Medulla oblongata (tissue), 1 donor: ENCODE results near the gene GABRR2.

Source experiments
- DNase-seq: peaks from one replicate; pipeline ENCODE4 v3.0.0-alpha.2; 2015; ENCODE audit errors: extremely low spot score

Gene GABRR2

GRCh38 chr6:89315249-89315885 is at the start of gene GABRR2:
Gene GABRR2, minus strand, starts transcription at chr6:89315299. Its CDS starts 134 bp downstream, at chr6:89315165.
- DNase-seq: no peak

- no peak for DNase-seq
Observed at GRCh38 chr6:89364586-89364985, 49.5 kb upstream of the GABRR2 start.

DNA sequence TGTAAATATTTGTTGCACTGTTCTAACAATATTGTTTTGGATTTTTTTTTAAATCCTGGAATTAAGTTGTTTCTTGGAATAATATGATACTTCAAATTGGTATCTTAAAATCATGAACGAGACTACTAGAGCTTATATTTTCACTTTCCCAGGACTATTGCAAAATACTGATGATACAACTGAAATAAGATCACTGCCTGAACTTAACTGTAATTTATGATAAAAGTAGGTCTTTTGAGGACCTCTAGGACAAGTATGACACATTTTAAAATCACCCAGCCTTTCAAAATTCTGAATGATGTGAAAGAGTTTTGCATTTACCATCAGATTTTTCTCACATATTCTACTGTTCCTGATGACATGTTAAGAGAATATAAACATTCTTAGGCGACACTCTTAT is 46.1 kb upstream of the GABRR2 start:
- no peak for DNase-seq

DNA sequence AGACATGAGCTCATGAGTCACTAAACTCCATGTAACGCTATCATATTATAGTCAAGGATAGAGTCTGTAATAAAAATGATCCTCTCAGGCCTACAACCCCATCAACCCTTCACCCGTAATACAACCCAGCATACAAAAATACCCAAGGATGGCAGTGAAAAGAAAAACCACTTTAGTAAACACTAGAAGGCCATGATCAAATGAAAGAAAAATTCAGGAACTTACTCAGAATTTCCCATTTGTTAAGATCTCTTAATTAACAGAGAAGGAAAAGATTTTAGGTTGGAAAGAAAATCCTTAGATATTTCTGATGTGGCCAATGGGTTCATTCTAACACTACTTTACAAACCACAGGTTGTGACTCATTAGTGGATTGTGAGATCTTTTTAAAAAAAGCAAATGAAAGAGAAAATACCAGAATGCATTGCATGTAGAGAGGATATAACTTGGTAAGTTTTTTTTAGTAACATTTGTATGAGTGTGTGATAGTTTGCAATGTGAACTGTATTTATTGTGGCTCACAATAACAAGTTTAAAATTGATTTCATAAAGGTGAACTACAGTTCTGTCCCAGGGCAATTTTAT is 45.4 kb upstream of the GABRR2 start:
- no peak for DNase-seq

GRCh38 chr6:89359561-89359960 is 44.5 kb upstream of the GABRR2 start:
- DNase-seq: no peak

GRCh38 chr6:89357390-89357789 is 42.3 kb upstream of the GABRR2 start:
- DNase-seq: no peak

GRCh38 chr6:89356642-89357170 is 41.6 kb upstream of the GABRR2 start:
- DNase-seq: no peak

- DNase-seq: no peak
Observed at GRCh38 chr6:89355511-89356194, 40.6 kb upstream of the GABRR2 start.

- DNase-seq: no peak
Observed at GRCh38 chr6:89353702-89354392, 38.7 kb upstream of the GABRR2 start.

GRCh38 chr6:89353118-89353556 is 38.0 kb upstream of the GABRR2 start:
- no peak for DNase-seq

DNA sequence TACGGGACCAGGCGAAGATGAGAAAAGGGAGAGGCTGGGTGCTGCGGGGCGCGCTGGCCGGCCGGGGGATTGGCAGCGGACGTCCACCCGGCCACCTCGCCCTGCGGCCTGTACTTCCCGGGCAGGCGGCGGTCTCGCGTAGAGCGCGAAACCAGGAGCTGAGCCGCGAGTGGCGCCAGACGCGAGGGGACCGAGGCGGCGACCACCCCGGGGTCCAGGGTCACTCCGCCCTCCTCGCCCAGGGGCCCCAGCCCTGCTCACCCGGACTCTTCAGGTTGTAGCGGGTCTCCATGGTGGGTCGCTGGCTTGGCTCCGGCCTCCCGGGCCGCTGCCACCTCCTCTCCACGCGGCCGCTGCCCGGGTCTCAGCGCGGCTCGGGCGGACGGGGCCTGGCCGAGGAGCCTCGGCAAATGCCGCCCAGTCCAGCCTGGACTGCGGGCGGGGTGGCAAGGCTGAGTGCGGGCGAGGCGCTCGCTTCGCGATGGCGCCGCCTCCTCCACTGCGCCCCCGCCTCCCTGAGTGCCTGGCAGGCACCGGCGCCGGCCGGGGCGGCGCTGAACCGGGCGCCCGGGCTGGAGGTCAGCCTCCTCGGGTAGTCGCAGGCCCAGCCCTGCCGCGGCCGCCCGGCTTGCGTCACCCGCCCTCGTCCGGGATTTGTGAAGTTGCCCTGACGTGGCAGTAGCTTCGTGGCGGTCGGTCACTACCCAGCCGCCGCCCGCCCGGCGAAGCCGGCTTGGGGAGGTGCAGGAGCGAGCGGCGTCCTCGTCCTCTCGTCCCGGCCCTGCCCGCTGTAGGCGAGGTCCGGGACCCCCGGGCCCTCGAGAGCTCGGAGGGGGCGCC is 37.4 kb upstream of the GABRR2 start, which contains the start of gene UBE2J1:
UBE2J1 (minus strand) TSS at position 445 of the 840 bp plus-strand sequence; CDS start at position 292, 153 bp downstream.
- DNase-seq: peak; percentile 90

GRCh38 chr6:89351671-89352277 is 36.7 kb upstream of the GABRR2 start:
- peak; percentile 39 for DNase-seq

- peak; percentile 67 for DNase-seq
Observed at GRCh38 chr6:89350281-89350966, 35.3 kb upstream of the GABRR2 start.

GRCh38 chr6:89348372-89348771 is 33.3 kb upstream of the GABRR2 start:
- no peak for DNase-seq

GRCh38 chr6:89347825-89348224 is 32.7 kb upstream of the GABRR2 start:
- no peak for DNase-seq

DNA sequence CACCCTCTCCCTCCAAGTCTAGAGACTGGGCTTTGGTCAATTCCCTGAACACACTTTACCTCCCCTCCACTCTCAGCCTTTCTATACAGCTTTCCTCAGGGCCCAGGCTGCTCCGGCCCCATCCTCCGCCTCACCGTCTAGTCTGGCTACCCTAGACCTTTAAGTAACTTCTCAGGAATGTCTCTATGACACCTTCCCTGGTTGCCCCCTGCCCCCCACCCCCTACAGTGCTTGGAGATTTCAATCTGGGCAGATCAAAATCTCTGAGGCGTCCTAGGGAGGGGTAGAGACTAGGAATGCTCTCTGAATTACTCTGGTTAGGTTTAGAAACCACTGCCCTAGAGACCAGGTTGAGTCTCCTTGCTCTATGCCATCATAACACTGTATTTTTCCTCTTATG is 31.3 kb upstream of the GABRR2 start:
- no peak for DNase-seq

GRCh38 chr6:89339565-89339964 is 24.5 kb upstream of the GABRR2 start:
- DNase-seq: no peak

GRCh38 chr6:89335164-89335563 is 20.1 kb upstream of the GABRR2 start:
- DNase-seq: no peak

DNA sequence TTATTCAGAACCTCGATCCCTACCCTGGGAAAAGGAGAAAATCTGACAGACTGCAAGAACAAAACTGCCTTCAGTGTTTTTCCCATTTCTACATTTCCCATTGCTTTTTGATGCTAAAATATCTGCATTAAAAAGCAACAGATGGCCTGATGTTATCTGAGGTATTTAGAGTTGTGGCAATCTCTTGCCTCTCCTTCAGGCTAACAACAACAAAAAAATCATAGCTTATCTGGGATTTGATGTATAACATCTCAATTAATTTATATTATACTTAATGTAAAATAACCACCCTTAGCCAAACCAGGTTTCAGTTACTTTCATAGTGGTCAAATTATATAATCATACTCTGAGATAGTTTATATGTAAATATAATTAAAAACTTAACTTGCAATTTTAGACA is 15.8 kb upstream of the GABRR2 start:
- DNase-seq: no peak

GRCh38 chr6:89328976-89329375 is 13.9 kb upstream of the GABRR2 start:
- no peak for DNase-seq
